Tibial nerve (tissue), 3 donors: ENCODE results near the gene CYTH3.

Experiments
- POLR2A ChIP-seq, 2 donors: fragments of 450-650 bp; IDR thresholded peaks; one replicate each; pipeline ENCODE4 v1.6.1; 2017; ENCODE audit warnings: antibody characterized with exemption in 2 of 2, mild to moderate bottlenecking in 2 of 2, moderate library complexity in 2 of 2
- TF ChIP-seq, protein P1 (sequence below), 5 experiments: fragments of 200-600 bp in 3 of 5; fragments of 450-650 bp in 2 of 5; sonication (generic) in 3 of 5; IDR thresholded peaks; one replicate each; pipeline ENCODE4 v1.5.1; 2016 to 2019; ENCODE audit warnings: antibody characterized with exemption in 5 of 5, mild to moderate bottlenecking in 3 of 5, moderate library complexity in 2 of 5

DNA sequence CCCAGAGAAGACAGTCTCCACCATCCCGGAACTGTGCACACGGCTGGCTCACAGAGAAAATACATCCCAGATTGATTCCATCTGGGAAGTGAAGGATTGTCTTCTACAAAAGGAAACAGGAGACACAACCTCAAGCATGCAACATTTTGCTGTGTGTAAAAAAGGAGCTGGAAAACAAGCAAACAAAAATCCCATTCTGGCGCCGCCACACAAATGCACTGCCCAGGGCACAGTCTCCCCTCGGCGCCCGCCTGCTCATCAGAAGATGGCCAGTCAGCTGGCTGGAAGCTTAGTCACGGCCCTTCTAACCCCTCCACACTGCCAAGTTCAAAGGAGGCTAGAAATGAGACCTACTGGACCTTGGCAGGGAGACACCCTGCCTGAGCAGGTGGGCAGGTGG lies 14.1 kb upstream of the CYTH3 start:
- TF ChIP-seq, protein P1, sequence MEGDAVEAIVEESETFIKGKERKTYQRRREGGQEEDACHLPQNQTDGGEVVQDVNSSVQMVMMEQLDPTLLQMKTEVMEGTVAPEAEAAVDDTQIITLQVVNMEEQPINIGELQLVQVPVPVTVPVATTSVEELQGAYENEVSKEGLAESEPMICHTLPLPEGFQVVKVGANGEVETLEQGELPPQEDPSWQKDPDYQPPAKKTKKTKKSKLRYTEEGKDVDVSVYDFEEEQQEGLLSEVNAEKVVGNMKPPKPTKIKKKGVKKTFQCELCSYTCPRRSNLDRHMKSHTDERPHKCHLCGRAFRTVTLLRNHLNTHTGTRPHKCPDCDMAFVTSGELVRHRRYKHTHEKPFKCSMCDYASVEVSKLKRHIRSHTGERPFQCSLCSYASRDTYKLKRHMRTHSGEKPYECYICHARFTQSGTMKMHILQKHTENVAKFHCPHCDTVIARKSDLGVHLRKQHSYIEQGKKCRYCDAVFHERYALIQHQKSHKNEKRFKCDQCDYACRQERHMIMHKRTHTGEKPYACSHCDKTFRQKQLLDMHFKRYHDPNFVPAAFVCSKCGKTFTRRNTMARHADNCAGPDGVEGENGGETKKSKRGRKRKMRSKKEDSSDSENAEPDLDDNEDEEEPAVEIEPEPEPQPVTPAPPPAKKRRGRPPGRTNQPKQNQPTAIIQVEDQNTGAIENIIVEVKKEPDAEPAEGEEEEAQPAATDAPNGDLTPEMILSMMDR (IDR thresholded peaks at IDR 0.05) = no peak
- TF ChIP-seq POLR2A (IDR thresholded peaks at IDR 0.05) = no peak
